OCI-LY7 (cell line): ENCODE results near the gene PSMD5. TPM values are rescaled to one million over a fixed set of nuclear protein-coding genes. Genes with fewer than 3 reads are reported as not detected.

Source experiments
- BruUV-seq: library from RNA; stranded (reverse); fragments of 400-500 nt; replicated peaks from 2 replicates; lab custom pipeline; 2021; lab: Mats Ljungman, UMichigan
- CTCF ChIA-PET: fragments of 300-600 bp; sonication (Branson Sonifier 250); formaldehyde crosslinking; loops from one replicate; lab custom pipeline; 2022; ENCODE audit warnings: antibody characterized with exemption; ENCODE audit not compliant: unreplicated experiment; lab: Charles Lee
- POLR2A ChIA-PET: fragments of 300-600 bp; sonication (Branson Sonifier 250); formaldehyde crosslinking; loops from one replicate; lab custom pipeline; 2022; ENCODE audit warnings: antibody characterized with exemption; lab: Charles Lee
- DNase-seq: peaks from one replicate; pipeline ENCODE4 v3.0.0-alpha.2; 2015; ENCODE audit warnings: low spot score
- H2AFZ ChIP-seq: fragments of 200-600 bp; sonication (generic), shearing (Covaris generic); 2 replicates; pipeline ENCODE4 v1.6.1; 2014; ENCODE audit warnings: mild to moderate bottlenecking, antibody characterized with exemption, low read length, moderate library complexity
- H3K27ac ChIP-seq: fragments of 200-600 bp; sonication (generic); 2 replicates; pipeline ENCODE4 v1.5.1; 2014; ENCODE audit warnings: mixed run types, low read depth, mild to moderate bottlenecking, moderate library complexity, low read length, inconsistent platforms; ENCODE audit not compliant: poor library complexity, severe bottlenecking
- H3K36me3 ChIP-seq: fragments of 200-600 bp; sonication (generic); 2 replicates; pipeline ENCODE4 v1.6.1; 2014; ENCODE audit warnings: mild to moderate bottlenecking, antibody characterized with exemption, low read length, moderate library complexity, mixed read lengths; ENCODE audit not compliant: insufficient read depth
- H3K4me1 ChIP-seq: fragments of 200-600 bp; sonication (generic); 2 replicates; pipeline ENCODE4 v1.5.1; 2014; ENCODE audit warnings: mild to moderate bottlenecking, low read length; ENCODE audit not compliant: insufficient read depth, poor library complexity, severe bottlenecking
- H3K4me2 ChIP-seq: fragments of 200-600 bp; sonication (generic); 2 replicates; pipeline ENCODE4 v1.6.1; 2014; ENCODE audit warnings: mild to moderate bottlenecking, low read length
- H3K4me3 ChIP-seq: fragments of 200-600 bp; sonication (generic); 2 replicates; pipeline ENCODE4 v1.5.1; 2014; ENCODE audit warnings: mild to moderate bottlenecking, low read depth, low read length; ENCODE audit not compliant: poor library complexity, severe bottlenecking
- H3K79me2 ChIP-seq: fragments of 200-600 bp; sonication (generic); 2 replicates; pipeline ENCODE4 v1.6.1; 2016; ENCODE audit warnings: low read depth, mild to moderate bottlenecking, low read length, moderate library complexity, mixed read lengths; ENCODE audit not compliant: insufficient read depth
- H3K9me2 ChIP-seq: fragments of 200-600 bp; sonication (generic); 2 replicates; pipeline ENCODE4 v1.6.1; 2016; ENCODE audit warnings: mild to moderate bottlenecking, low read length, mixed read lengths; ENCODE audit not compliant: insufficient read depth
- H3K9me3 ChIP-seq: fragments of 200-600 bp; sonication (generic); 2 replicates; pipeline ENCODE4 v1.6.1; 2014; ENCODE audit warnings: mild to moderate bottlenecking, mixed run types, low read length, mixed read lengths
- H4K20me1 ChIP-seq: fragments of 200-600 bp; sonication (generic); 2 replicates; pipeline ENCODE4 v1.6.1; 2014; ENCODE audit warnings: mild to moderate bottlenecking, antibody characterized with exemption, low read length, moderate library complexity, mixed read lengths; ENCODE audit not compliant: insufficient read depth
- CTCF ChIP-seq: fragments of 200-600 bp; sonication (generic); conservative IDR thresholded peaks from 2 replicates; pipeline ENCODE4 v1.5.1; 2014; ENCODE audit warnings: mild to moderate bottlenecking, antibody characterized with exemption, low read length, moderate library complexity, mixed read lengths
- EZH2phosphoT487 ChIP-seq: fragments of 200-600 bp; sonication (generic); IDR thresholded peaks from 2 replicates; pipeline ENCODE4 v1.6.1; 2018; ENCODE audit warnings: low read depth, borderline replicate concordance, mild to moderate bottlenecking, mixed run types, antibody characterized with exemption, low read length, moderate library complexity, mixed read lengths
- intact Hi-C: fragments of 100-400 bp; cut with micrococcal nuclease; formaldehyde crosslinking; loops from one replicate; pipeline ENCODE4 v1.10.0; 2022; ENCODE audit not compliant: unreplicated experiment
- total RNA-seq, 2 experiments: library from RNA; depleted of rRNA in 1 of 2; stranded (reverse); fragments of >200 nt in 1 of 2; shearing (Covaris generic) in 1 of 2; gene quantifications; 2 replicates each; pipeline ENCODE4 v1.2.3, GENCODE V29; 2014 to 2022

Gene PSMD5
- total RNA-seq, 2 experiments from 2014 or later, result 12.0 to 33.3 TPM

GRCh38 chr9:120867676-120868338, 25.1 kb upstream of the PSMD5 start:
- Histone ChIP-seq H3K79me2 (no peaks in the 10 kb centered on the region), H3K9me2 (no peaks in the 10 kb centered on the region), H3K9me3 (no peaks in the 10 kb centered on the region), H2AFZ (no peak overlapping the region), H3K36me3 (peaks cover 91% of the 10 kb centered on the region), H4K20me1 (no peaks in the 10 kb centered on the region), H3K4me3 (peak overlapping the region; percentile 42), H3K4me1 (peaks cover 22% of the 10 kb centered on the region), H3K27ac (no peak overlapping the region), H3K4me2 (peak overlapping the region; percentile 70)
- no peak for TF ChIP-seq CTCF
- no peak for TF ChIP-seq EZH2phosphoT487
- CTCF ChIA-PET, result interaction anchor here (1.1 kb wide), 2 partner anchors 13 to 15 kb away, joined by 3 to 4 read pairs; no protein-coding TSS in a partner anchor
- intact Hi-C loops, result loop anchor here (1.0 kb wide), 1 partner anchor 25 kb away; no protein-coding TSS in a partner anchor
- DNase-seq, result no peak
- POLR2A ChIA-PET, result interaction anchor here (0.5 to 1.2 kb wide), 8 partner anchors 9 to 251 kb away, joined by 3 to 6 read pairs (median 3); partner anchors contain the start of gene FBXW2
- BruUV-seq, result no TSS peak

- H3K4me2 ChIP-seq, result no peak overlapping the region
- ChIA-PET CTCF (no interaction called here), POLR2A (interaction anchor here (0.6 to 0.7 kb wide), 3 partner anchors 27 to 1073 kb away, joined by 3 read pairs; no protein-coding TSS in a partner anchor)
- intact Hi-C loops, result no loop called here
- no TSS peak for BruUV-seq
- peaks cover 91% of the 10 kb centered on the region for H3K36me3 ChIP-seq
- no peak overlapping the region for H3K27ac ChIP-seq
- no peaks in the 10 kb centered on the region for H3K9me2 ChIP-seq
- no peak overlapping the region for H2AFZ ChIP-seq
- H3K9me3 ChIP-seq, result no peaks in the 10 kb centered on the region
- H3K79me2 ChIP-seq, result no peaks in the 10 kb centered on the region
- H3K4me1 ChIP-seq, result peaks cover 21% of the 10 kb centered on the region
- DNase-seq, result no peak
- H3K4me3 ChIP-seq, result no peak overlapping the region
- TF ChIP-seq EZH2phosphoT487 (no peak), CTCF (no peak)
- H4K20me1 ChIP-seq, result no peaks in the 10 kb centered on the region
Measured at GRCh38 chr9:120866651-120867050, 23.9 kb upstream of the PSMD5 start.

- no TSS peak for BruUV-seq
- H3K4me3 ChIP-seq, result no peak overlapping the region
- ChIA-PET CTCF (interaction anchor here (0.6 kb wide), 1 partner anchor 65 kb away, joined by 3 read pairs; no protein-coding TSS in a partner anchor), POLR2A (interaction anchor here (0.7 kb wide), 1 partner anchor 74 kb away, joined by 3 read pairs; no protein-coding TSS in a partner anchor)
- intact Hi-C loops, result no loop called here
- peaks cover 91% of the 10 kb centered on the region for H3K36me3 ChIP-seq
- DNase-seq, result no peak
- H3K9me2 ChIP-seq, result no peaks in the 10 kb centered on the region
- H3K79me2 ChIP-seq, result no peaks in the 10 kb centered on the region
- H3K27ac ChIP-seq, result no peak overlapping the region
- H3K4me2 ChIP-seq, result no peak overlapping the region
- no peak for TF ChIP-seq CTCF
- no peak for TF ChIP-seq EZH2phosphoT487
- no peaks in the 10 kb centered on the region for H4K20me1 ChIP-seq
- H3K4me1 ChIP-seq, result peaks cover 21% of the 10 kb centered on the region
- H2AFZ ChIP-seq, result no peak overlapping the region
- no peaks in the 10 kb centered on the region for H3K9me3 ChIP-seq
Measured at GRCh38 chr9:120865809-120866208, 23.1 kb upstream of the PSMD5 start.
